Measurements from ENCODE around the gene CELF5.
"Not testable (repeated sequence)": the region's sequence is repeated elsewhere in the genome, so short reads cannot be mapped to it uniquely, and the experiment has no call there.

The CELF5 gene

GRCh38 chr19:3185461-3186159 lies 38.9 kb upstream of the CELF5 start, which contains the start of gene NCLN:
Gene NCLN, plus strand, starts transcription at chr19:3185930. Its CDS starts 101 bp downstream, at chr19:3186031.
- Histone ChIP-seq H3K4me3 (ENCODE audit: low read depth, low read length) (peak within 1 kb of the TSS; percentile 89), H3K9me3 (ENCODE audit: control insufficient read depth, insufficient read depth, low read length) (no peaks in the 10 kb centered on the region), H3K27ac (ENCODE audit: low read depth, low read length) (peak within 1 kb of the TSS; percentile 85), H3K4me1 (ENCODE audit: control insufficient read depth, insufficient read depth, low read length) (peaks cover 8% of the 10 kb centered on the region; the same call in 1 of the 2 replicates), H3K9ac (ENCODE audit: low read depth, low read length) (peak within 1 kb of the TSS; percentile 75), H3K36me3 (ENCODE audit: control insufficient read depth, insufficient read depth, low read length) (peaks cover 9% of the 10 kb centered on the region; the same call in 1 of the 2 replicates), H3K27me3 (ENCODE audit: control insufficient read depth, insufficient read depth, low read length) (no peaks in the 10 kb centered on the region)

DNA sequence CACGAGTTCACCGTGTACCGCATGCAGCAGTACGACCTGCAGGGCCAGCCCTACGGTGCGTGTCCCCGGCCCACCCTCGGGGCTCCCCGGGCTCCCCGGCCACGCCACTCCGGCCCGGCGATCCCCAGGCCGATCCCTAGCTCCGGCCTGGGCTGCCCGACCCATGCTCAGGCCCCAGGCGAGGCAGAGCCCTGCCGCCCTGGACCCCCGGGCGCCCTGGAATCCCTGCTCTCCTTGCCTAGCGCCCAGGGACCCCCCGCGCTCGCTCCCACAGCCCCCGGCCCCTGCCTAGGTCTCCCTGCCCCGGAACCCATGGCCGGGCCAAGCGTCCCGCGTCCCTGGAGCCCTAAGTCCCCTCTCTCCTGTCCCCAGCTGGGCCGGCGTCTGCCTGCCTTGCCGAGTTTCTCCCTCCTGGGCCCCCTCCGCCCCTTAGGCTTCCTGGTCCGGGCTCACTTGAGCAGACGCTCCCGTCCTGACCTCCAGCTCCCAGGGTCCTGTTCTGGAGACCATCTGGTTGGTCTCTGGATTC lies 38.2 kb upstream of the CELF5 start:
- Histone ChIP-seq H3K4me3 (ENCODE audit: low read depth, low read length) (peak overlapping the region; percentile 89), H3K27ac (ENCODE audit: low read depth, low read length) (peak overlapping the region; percentile 46), H3K9me3 (ENCODE audit: control insufficient read depth, insufficient read depth, low read length) (no peaks in the 10 kb centered on the region)

DNA sequence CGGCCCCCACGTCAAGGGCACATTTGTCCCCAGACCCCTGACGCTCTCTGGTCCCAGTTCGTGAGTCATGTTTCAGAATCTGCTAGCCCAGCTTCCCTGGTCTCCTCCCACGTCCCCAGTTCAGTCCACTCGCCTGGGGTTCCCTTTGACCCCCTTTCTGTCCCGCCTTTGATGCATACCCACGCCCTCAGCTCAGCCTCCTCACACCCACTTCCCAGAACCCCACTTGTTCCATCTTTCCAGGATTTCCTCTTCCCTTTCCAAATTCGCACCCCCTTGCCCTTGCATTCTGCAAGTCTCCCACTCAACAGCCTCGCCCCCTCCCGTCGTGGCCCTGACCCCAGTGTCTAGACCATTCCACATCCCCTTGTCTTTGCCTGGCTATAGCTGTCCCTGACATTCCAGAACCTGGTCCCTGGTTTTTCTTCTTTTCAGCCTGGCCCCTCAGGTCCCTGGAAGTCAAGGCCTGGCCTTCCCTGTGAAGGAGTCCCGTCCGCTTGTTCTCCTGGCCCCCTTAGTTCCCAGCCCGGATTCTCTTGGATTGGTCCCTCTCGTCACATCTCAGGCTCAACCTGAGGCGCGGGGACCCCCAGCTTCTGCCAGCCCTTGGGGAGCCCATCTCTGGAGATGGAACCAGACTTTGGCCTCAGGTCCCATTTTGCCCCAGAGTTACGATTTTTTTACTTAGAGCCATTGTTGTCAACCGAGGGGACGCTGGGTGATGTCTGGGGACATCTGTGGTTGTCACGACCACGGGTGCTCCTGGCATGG lies 37.4 kb upstream of the CELF5 start:
- H3K4me1 ChIP-seq (ENCODE audit: control insufficient read depth, insufficient read depth, low read length) = peaks cover 8% of the 10 kb centered on the region; the same call in 1 of the 2 replicates
- no peaks in the 10 kb centered on the region for H3K27me3 ChIP-seq (ENCODE audit: control insufficient read depth, insufficient read depth, low read length)
- H3K9me3 ChIP-seq (ENCODE audit: control insufficient read depth, insufficient read depth, low read length) = no peaks in the 10 kb centered on the region
- H3K27ac ChIP-seq (ENCODE audit: low read depth, low read length) = no peak overlapping the region
- H3K36me3 ChIP-seq (ENCODE audit: control insufficient read depth, insufficient read depth, low read length) = peaks cover 9% of the 10 kb centered on the region; the same call in 1 of the 2 replicates
- no peak overlapping the region for H3K9ac ChIP-seq (ENCODE audit: low read depth, low read length)
- peak overlapping the region; percentile 89 for H3K4me3 ChIP-seq (ENCODE audit: low read depth, low read length)

More for the DNA sequence above, 38.2 kb upstream of the CELF5 start:
- H3K27me3 ChIP-seq (ENCODE audit: control insufficient read depth, insufficient read depth, low read length) = no peaks in the 10 kb centered on the region
- peaks cover 9% of the 10 kb centered on the region; the same call in 1 of the 2 replicates for H3K36me3 ChIP-seq (ENCODE audit: control insufficient read depth, insufficient read depth, low read length)
- H3K9ac ChIP-seq (ENCODE audit: low read depth, low read length) = peak overlapping the region; percentile 62
- H3K4me1 ChIP-seq (ENCODE audit: control insufficient read depth, insufficient read depth, low read length) = peaks cover 8% of the 10 kb centered on the region; the same call in 1 of the 2 replicates

DNA sequence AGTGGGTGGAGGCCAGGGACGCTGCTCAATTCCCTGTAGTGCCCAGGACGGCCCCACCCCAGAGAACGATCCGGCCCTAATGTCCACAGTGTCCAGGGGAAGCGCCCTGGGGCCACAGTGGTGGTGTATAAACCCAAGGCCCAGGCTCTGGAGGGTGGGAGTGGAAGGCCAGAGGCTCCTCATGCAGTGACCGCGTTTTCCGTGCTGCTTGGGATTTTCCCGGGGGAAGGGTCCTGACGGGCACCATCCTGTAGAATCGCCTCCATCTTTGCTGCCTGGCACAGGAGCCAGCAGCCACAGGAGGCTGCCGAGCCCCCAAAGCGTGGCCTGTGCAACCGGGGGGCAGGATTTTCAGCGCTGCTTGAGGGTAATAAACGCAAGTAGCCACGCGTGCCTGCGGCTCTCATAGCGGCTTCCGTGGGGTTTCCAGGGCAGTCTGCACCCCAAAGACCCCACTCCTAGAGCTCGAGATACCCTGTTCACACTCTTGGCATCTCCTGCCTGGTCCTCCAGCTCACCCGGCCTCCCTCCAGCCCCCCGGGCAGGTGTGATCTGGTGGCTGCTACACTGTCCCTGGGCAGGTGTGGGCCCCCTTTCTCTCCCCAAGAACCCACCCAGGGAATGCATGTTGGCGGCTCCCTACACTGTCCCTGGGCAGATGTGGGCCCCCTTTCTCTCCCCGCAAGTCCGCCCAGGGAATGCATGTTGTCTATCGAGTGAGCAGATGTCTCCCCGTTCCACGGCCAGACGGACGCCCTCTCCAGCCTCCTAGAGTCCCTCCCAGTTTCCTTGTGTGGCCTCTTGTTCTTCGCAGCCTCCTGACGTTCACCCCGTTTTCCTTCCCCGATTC lies 36.6 kb upstream of the CELF5 start:
- no peaks in the 10 kb centered on the region for H3K27me3 ChIP-seq (ENCODE audit: control insufficient read depth, insufficient read depth, low read length)
- H3K9ac ChIP-seq (ENCODE audit: low read depth, low read length) = no peak overlapping the region
- H3K9me3 ChIP-seq (ENCODE audit: control insufficient read depth, insufficient read depth, low read length) = no peaks in the 10 kb centered on the region
- H3K36me3 ChIP-seq (ENCODE audit: control insufficient read depth, insufficient read depth, low read length) = peaks cover 9% of the 10 kb centered on the region; the same call in 1 of the 2 replicates
- no peak overlapping the region for H3K4me3 ChIP-seq (ENCODE audit: low read depth, low read length)
- peaks cover 8% of the 10 kb centered on the region; the same call in 1 of the 2 replicates for H3K4me1 ChIP-seq (ENCODE audit: control insufficient read depth, insufficient read depth, low read length)
- no peak overlapping the region for H3K27ac ChIP-seq (ENCODE audit: low read depth, low read length)

DNA sequence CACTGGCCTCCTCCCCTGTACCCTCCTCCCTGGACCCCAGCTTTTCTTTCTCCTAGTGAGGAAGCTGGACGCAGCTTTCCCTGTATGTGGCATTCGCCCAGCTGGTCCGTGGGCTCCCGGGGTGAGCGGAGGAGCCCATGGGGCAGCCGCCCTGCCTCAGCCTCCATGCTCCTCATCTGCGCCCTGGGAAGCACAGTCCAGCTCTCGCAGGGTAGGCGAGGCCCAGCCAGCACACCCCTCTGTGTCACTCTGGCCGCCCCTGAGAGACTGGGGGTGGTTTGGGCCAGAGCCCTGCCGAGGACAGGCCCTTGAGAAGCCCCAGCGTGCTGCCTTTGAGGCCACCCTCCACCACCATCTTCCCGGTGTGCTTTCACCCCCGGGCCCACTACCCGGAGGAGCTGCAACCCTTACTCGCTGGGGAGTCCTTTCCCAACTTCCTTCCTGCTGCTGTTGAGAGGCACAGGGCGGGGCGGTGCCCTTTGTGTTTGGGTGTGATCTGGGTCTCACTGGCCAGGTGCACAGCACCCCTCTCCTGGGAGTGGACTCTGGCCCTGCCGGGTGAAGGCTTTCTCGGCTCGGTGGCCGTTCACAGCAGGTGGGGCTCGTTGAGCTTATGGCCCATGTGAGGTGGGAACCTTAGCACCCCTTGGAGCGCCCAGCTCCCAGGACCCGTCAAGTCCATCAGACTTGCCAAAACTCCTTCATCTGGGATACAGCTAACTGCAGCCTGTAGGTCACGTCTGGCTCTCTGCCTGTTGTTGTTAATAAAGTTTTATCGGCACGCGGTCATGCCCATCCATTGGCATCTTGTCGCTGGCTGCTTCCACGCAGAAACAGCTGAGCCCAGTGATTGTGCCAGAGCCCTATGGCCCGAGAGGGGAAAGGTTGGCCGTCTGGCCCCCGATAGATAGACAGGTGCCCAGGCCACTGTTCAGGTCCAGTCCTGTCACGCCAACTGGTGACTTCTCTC lies 35.5 kb upstream of the CELF5 start:
- Histone ChIP-seq H3K4me1 (ENCODE audit: control insufficient read depth, insufficient read depth, low read length) (peaks cover 8% of the 10 kb centered on the region; the same call in 1 of the 2 replicates), H3K27ac (ENCODE audit: low read depth, low read length) (no peak overlapping the region), H3K27me3 (ENCODE audit: control insufficient read depth, insufficient read depth, low read length) (no peaks in the 10 kb centered on the region), H3K4me3 (ENCODE audit: low read depth, low read length) (no peak overlapping the region), H3K36me3 (ENCODE audit: control insufficient read depth, insufficient read depth, low read length) (peaks cover 9% of the 10 kb centered on the region), H3K9ac (ENCODE audit: low read depth, low read length) (no peak overlapping the region), H3K9me3 (ENCODE audit: control insufficient read depth, insufficient read depth, low read length) (no peaks in the 10 kb centered on the region)

DNA sequence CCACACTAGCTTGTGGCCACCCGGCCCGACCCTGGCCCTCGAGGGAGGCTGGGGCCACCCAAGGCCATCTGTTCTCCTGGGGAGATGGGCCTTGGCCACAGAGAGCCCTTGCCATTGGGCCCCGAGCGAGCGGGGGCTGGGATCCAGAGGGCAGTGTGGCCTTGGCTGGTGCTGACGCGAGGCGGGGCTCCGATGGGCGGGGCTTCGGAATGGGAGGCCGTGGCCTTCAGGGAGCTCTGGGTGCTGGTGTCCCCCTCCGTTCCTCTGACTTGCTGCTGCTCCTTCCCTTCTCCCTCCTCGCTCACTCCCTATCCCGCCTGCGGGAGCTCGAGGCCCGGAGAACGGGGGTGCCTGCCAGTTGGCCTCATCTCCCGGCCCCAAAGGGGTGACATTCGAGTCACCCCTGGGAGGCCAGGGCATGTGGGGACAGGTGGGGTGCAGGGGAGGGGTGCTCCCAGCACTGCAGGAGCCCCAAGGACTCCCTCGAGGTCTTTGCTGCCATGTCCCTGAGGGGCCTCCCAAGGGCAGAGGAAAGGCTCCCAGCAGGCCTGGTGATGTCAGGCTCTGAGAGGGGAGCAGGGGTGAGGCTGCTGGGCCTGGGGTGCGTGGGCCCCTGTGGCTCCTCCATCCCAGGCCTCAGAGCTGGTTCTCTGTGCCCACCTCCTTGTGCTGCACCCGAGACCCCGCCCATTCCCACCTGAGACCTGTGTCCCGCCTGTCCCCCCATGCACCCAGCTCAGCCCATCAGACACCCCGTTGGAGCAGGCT lies 34.6 kb upstream of the CELF5 start:
- no peak overlapping the region for H3K9ac ChIP-seq (ENCODE audit: low read depth, low read length)
- peaks cover 8% of the 10 kb centered on the region; the same call in 1 of the 2 replicates for H3K4me1 ChIP-seq (ENCODE audit: control insufficient read depth, insufficient read depth, low read length)
- no peak overlapping the region for H3K4me3 ChIP-seq (ENCODE audit: low read depth, low read length)
- H3K27ac ChIP-seq (ENCODE audit: low read depth, low read length) = no peak overlapping the region
- H3K36me3 ChIP-seq (ENCODE audit: control insufficient read depth, insufficient read depth, low read length) = peaks cover 13% of the 10 kb centered on the region
- no peaks in the 10 kb centered on the region for H3K27me3 ChIP-seq (ENCODE audit: control insufficient read depth, insufficient read depth, low read length)
- H3K9me3 ChIP-seq (ENCODE audit: control insufficient read depth, insufficient read depth, low read length) = no peaks in the 10 kb centered on the region

DNA sequence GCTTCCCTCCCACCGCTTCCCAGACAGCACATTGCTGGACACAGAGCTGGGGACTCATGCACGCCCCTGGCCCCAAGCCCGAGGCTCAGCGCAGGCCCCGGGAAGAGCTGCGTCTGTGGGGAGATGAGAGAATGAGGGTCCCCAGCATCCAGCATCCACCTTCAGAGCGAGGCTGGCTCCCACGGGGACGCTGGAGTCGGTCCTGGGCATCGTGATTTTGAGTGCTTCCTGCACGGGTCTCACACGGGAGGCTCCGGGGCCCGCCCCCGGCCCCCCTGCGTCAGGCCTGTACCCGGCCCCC lies 34.0 kb upstream of the CELF5 start:
- Histone ChIP-seq H3K36me3 (ENCODE audit: control insufficient read depth, insufficient read depth, low read length) (peaks cover 13% of the 10 kb centered on the region), H3K27ac (ENCODE audit: low read depth, low read length) (no peak overlapping the region), H3K9me3 (ENCODE audit: control insufficient read depth, insufficient read depth, low read length) (no peaks in the 10 kb centered on the region), H3K27me3 (ENCODE audit: control insufficient read depth, insufficient read depth, low read length) (no peaks in the 10 kb centered on the region), H3K9ac (ENCODE audit: low read depth, low read length) (no peak overlapping the region), H3K4me1 (ENCODE audit: control insufficient read depth, insufficient read depth, low read length) (peaks cover 8% of the 10 kb centered on the region; the same call in 1 of the 2 replicates), H3K4me3 (ENCODE audit: low read depth, low read length) (no peak overlapping the region)

GRCh38 chr19:3190921-3191805 lies 33.3 kb upstream of the CELF5 start:
- peaks cover 19% of the 10 kb centered on the region for H3K36me3 ChIP-seq (ENCODE audit: control insufficient read depth, insufficient read depth, low read length)
- H3K27me3 ChIP-seq (ENCODE audit: control insufficient read depth, insufficient read depth, low read length) = no peaks in the 10 kb centered on the region
- H3K27ac ChIP-seq (ENCODE audit: low read depth, low read length) = no peak overlapping the region
- H3K9me3 ChIP-seq (ENCODE audit: control insufficient read depth, insufficient read depth, low read length) = no peaks in the 10 kb centered on the region
- H3K4me3 ChIP-seq (ENCODE audit: low read depth, low read length) = no peak overlapping the region
- no peak overlapping the region for H3K9ac ChIP-seq (ENCODE audit: low read depth, low read length)
- peaks cover 8% of the 10 kb centered on the region; the same call in 1 of the 2 replicates for H3K4me1 ChIP-seq (ENCODE audit: control insufficient read depth, insufficient read depth, low read length)

DNA sequence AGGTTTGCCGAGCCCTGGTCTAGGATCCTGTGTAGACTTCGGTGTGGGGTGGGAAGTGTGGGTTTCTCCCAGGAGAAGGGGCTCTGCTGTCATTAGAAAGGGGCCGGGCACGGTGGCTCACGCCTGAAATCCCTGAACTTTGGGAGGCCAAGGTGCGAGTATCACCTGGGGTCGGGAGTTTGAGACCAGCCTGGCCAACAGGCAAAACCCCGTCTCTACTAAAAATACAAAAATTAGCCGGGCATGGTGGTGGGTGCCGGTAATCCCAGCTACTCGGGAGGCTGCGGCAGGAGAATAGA lies 32.7 kb upstream of the CELF5 start:
- peaks cover 25% of the 10 kb centered on the region for H3K36me3 ChIP-seq (ENCODE audit: control insufficient read depth, insufficient read depth, low read length)
- H3K27ac ChIP-seq (ENCODE audit: low read depth, low read length); H3K9me3 ChIP-seq (ENCODE audit: control insufficient read depth, insufficient read depth, low read length); H3K27me3 ChIP-seq (ENCODE audit: control insufficient read depth, insufficient read depth, low read length); H3K4me3 ChIP-seq (ENCODE audit: low read depth, low read length); H3K4me1 ChIP-seq (ENCODE audit: control insufficient read depth, insufficient read depth, low read length); H3K9ac ChIP-seq (ENCODE audit: low read depth, low read length): not testable (repeated sequence)

Measured in HUES48 (cell line).